ENCODE results near the gene NFATC2IP. TPM values are rescaled to one million over a fixed set of nuclear protein-coding genes. Genes with fewer than 3 reads are reported as not detected.
A peak's percentile ranks its signal among the peaks of the same experiment; 100 is the strongest.

The NFATC2IP gene
- total and polyA plus RNA-seq, 2 of the 4 experiments (the other 2 are of a cell fraction) = 10.0 to 29.1 TPM

DNA sequence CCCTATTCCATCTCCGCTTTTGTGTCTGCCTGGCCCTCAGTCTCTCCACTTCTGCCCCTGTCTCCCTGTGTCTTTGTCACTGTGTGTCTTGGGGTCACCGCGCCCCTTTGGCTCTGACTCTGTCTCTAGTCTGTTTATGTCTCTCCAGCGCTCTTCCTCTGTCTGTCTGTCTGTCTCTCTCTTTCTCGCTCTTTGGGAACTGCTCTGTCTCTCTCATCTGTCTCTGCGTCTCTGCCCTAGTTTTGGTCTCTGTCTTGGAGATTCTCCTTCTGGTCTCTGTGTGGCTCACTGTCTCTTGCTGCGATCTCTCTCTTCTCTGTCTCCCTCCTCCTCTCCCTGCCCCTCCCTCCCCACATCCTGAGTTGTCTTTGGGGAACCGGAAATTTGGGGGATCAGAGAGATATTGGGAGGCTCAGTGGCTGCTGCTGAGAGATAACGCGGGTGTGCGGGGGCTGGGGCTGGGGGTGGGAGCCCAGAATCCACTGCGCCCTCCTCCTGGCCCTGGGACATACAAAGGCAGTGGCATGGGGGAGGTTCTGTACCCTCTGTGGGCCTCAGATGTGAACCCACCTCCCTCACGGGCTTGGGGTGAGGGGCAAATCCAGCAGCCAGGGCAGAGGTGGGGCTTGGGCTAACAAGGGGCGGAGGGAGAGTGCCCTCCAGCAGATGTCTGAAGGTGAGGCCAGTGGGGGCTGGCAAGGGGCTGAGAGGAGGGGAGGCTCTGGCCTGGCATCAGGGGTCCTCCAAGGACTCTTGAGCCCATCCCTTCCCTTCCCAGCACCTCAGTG lies 58.5 kb downstream of the NFATC2IP start:
- no TSS peak for BruUV-seq (replicated peaks)
- TF ChIP-seq FOS (IDR thresholded peaks at IDR 0.05; ENCODE audit: low read depth, low read length) (no peak), SMC3 (IDR thresholded peaks at IDR 0.05; ENCODE audit: low read depth, low read length) (no peak), NFE2L2 (IDR thresholded peaks at IDR 0.05; ENCODE audit: low read depth, low read length) (no peak), RFX5 (IDR thresholded peaks at IDR 0.05; ENCODE audit: low read depth, low read length) (no peak), RAD21 (IDR thresholded peaks at IDR 0.05; ENCODE audit: low read length) (no peak), MXI1 (IDR thresholded peaks at IDR 0.05; ENCODE audit: borderline replicate concordance, low read depth, low read length) (no peak), CHD1 (IDR thresholded peaks at IDR 0.05; ENCODE audit: low read depth, low read length) (no peak), CEBPB (IDR thresholded peaks at IDR 0.05; ENCODE audit: low read depth, low read length) (no peak), RCOR1 (IDR thresholded peaks at IDR 0.05; ENCODE audit: insufficient replicate concordance, low read length) (no peak), MAFK (IDR thresholded peaks at IDR 0.05; ENCODE audit: low read depth, low read length) (no peak), BHLHE40 (IDR thresholded peaks at IDR 0.05; ENCODE audit: low read depth, low read length) (no peak), MAZ (IDR thresholded peaks at IDR 0.05; ENCODE audit: borderline replicate concordance, low read depth, low read length) (no peak)
- TF ChIP-seq, protein P1, sequence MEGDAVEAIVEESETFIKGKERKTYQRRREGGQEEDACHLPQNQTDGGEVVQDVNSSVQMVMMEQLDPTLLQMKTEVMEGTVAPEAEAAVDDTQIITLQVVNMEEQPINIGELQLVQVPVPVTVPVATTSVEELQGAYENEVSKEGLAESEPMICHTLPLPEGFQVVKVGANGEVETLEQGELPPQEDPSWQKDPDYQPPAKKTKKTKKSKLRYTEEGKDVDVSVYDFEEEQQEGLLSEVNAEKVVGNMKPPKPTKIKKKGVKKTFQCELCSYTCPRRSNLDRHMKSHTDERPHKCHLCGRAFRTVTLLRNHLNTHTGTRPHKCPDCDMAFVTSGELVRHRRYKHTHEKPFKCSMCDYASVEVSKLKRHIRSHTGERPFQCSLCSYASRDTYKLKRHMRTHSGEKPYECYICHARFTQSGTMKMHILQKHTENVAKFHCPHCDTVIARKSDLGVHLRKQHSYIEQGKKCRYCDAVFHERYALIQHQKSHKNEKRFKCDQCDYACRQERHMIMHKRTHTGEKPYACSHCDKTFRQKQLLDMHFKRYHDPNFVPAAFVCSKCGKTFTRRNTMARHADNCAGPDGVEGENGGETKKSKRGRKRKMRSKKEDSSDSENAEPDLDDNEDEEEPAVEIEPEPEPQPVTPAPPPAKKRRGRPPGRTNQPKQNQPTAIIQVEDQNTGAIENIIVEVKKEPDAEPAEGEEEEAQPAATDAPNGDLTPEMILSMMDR (conservative IDR thresholded peaks at IDR 0.05; ENCODE audit: low read depth, low read length) = no peak
- TF ChIP-seq, protein P2, sequence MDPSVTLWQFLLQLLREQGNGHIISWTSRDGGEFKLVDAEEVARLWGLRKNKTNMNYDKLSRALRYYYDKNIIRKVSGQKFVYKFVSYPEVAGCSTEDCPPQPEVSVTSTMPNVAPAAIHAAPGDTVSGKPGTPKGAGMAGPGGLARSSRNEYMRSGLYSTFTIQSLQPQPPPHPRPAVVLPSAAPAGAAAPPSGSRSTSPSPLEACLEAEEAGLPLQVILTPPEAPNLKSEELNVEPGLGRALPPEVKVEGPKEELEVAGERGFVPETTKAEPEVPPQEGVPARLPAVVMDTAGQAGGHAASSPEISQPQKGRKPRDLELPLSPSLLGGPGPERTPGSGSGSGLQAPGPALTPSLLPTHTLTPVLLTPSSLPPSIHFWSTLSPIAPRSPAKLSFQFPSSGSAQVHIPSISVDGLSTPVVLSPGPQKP (IDR thresholded peaks at IDR 0.05; ENCODE audit: borderline replicate concordance, low read depth, low read length) = no peak
- TF ChIP-seq, protein P3, sequence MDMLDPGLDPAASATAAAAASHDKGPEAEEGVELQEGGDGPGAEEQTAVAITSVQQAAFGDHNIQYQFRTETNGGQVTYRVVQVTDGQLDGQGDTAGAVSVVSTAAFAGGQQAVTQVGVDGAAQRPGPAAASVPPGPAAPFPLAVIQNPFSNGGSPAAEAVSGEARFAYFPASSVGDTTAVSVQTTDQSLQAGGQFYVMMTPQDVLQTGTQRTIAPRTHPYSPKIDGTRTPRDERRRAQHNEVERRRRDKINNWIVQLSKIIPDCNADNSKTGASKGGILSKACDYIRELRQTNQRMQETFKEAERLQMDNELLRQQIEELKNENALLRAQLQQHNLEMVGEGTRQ (IDR thresholded peaks at IDR 0.05; ENCODE audit: low read depth, low read length) = no peak

More for the DNA sequence above, 58.5 kb downstream of the NFATC2IP start:
- 100% methylated on average over 2 of the region's 14 CpGs; no CpG with 5 or more reads in 1 of the 2 experiments for WGBS, 2 experiments (ENCODE audit: extremely low coverage in 2 of 2, insufficient read length in 1 of 2)
- H3K4me3 ChIP-seq (ENCODE audit: insufficient read depth, low read depth, low read length) = no peak overlapping the region
- no peaks in the 10 kb centered on the region for H3K9me3 ChIP-seq (ENCODE audit: control insufficient read depth, insufficient read depth, low read length)
- H3K9me1 ChIP-seq (ENCODE audit: insufficient read depth, low read length) = no peaks in the 10 kb centered on the region
- ChIA-PET CTCF (no interaction called here), POLR2A (ENCODE audit: unreplicated experiment) (no interaction called here)
- H3K79me1 ChIP-seq (ENCODE audit: low read depth in 1 of 2, low read length in 2 of 2) = no peaks in the 10 kb centered on the region
- no peak overlapping the region for H2BK120ac ChIP-seq (ENCODE audit: low read depth, low read length)
- intact Hi-C loops (cut with micrococcal nuclease) = no loop called here
- ATAC-seq (ENCODE audit: low read depth) (no peak), DNase-seq (no peak)
- H2BK5ac ChIP-seq (ENCODE audit: low read depth, low read length, poor library complexity, severe bottlenecking) = no peak overlapping the region
- H2BK20ac ChIP-seq (ENCODE audit: low read depth, low read length) = no peak overlapping the region
- H3K4me1 ChIP-seq (ENCODE audit: control insufficient read depth, insufficient read depth, low read length) = peaks cover 2% of the 10 kb centered on the region; the same call in 1 of the 2 replicates
- no peak overlapping the region for H4K91ac ChIP-seq (ENCODE audit: insufficient read depth, low read depth, low read length)
- no peaks in the 10 kb centered on the region for H3K36me3 ChIP-seq (ENCODE audit: control insufficient read depth, insufficient read depth, low read length)
- H2AK9ac ChIP-seq (replicated peaks; ENCODE audit: low read depth, low read length, poor library complexity) = no peak overlapping the region
- no peaks in the 10 kb centered on the region for H4K20me1 ChIP-seq (ENCODE audit: insufficient read depth, low read length)
- in situ Hi-C loops (cut with MboI; ENCODE audit: low sequenced_read_pairs) = no loop called here
- H3K18ac ChIP-seq (ENCODE audit: low read depth, low read length) = no peak overlapping the region
- no peak overlapping the region for H2BK15ac ChIP-seq (ENCODE audit: low read depth, low read length)
- H4K5ac ChIP-seq (ENCODE audit: low read depth, low read length) = no peak overlapping the region
- H3K9ac ChIP-seq (ENCODE audit: low read depth, low read length) = no peak overlapping the region
- no peak overlapping the region for H3K4ac ChIP-seq (ENCODE audit: low read depth, low read length)
- no peak overlapping the region; the same call in 1 of the 2 replicates for H2AK5ac ChIP-seq (ENCODE audit: low read depth, low read length)
- no peak overlapping the region for H4K8ac ChIP-seq (ENCODE audit: low read depth in 2 of 2, low read length in 2 of 2)
- peak overlapping the region; percentile 8 for H2AFZ ChIP-seq (replicated peaks; ENCODE audit: low read length, poor library complexity)
- no peak overlapping the region for H3K56ac ChIP-seq (ENCODE audit: extremely low read depth, insufficient read depth, low read length)
- no peak overlapping the region for H3K14ac ChIP-seq (replicated peaks; ENCODE audit: low read depth, low read length)
- H3K23ac ChIP-seq (ENCODE audit: low read depth, low read length) = no peak overlapping the region
- H3K27ac ChIP-seq (ENCODE audit: insufficient read depth, low read length) = no peak overlapping the region
- no peaks in the 10 kb centered on the region; the same call in 1 of the 2 replicates for H3K27me3 ChIP-seq (ENCODE audit: control insufficient read depth, insufficient read depth, low read length)
- no peak overlapping the region for H3K4me2 ChIP-seq (ENCODE audit: low read depth, low read length)
- dilution Hi-C loops (cut with HindIII; ENCODE audit: low sequenced_read_pairs, unreplicated experiment) = no loop called here
